ES-I3 (cell line): ENCODE data around the gene CR1L.
"Not testable (repeated sequence)": the region's sequence is repeated elsewhere in the genome, so short reads cannot be mapped to it uniquely, and the experiment has no call there.

Experiments
- H3K36me3 ChIP-seq: 2 replicates; pipeline ENCODE4 v1.6.1; 2013; ENCODE audit warnings: mild to moderate bottlenecking, low read length, control low read depth, moderate library complexity; ENCODE audit not compliant: insufficient read depth
- H3K4me1 ChIP-seq: 2 replicates; pipeline ENCODE4 v1.6.1; 2013; ENCODE audit warnings: mild to moderate bottlenecking, control low read depth, low read length; ENCODE audit not compliant: insufficient read depth
- H3K9ac ChIP-seq: 2 replicates; pipeline ENCODE4 v1.6.1; 2013; ENCODE audit warnings: low read depth, mild to moderate bottlenecking, low read length, moderate library complexity
- H3K9me3 ChIP-seq: 2 replicates; pipeline ENCODE4 v1.6.1; 2013; ENCODE audit warnings: mild to moderate bottlenecking, low read length, moderate library complexity; ENCODE audit not compliant: control insufficient read depth, insufficient read depth

Gene CR1L

GRCh38 chr1:207690551-207690950, 45.6 kb downstream of the CR1L start:
- H3K9me3 ChIP-seq, H3K9ac ChIP-seq, H3K4me1 ChIP-seq, H3K36me3 ChIP-seq: not testable (repeated sequence)

- Histone ChIP-seq H3K9ac (no peak overlapping the region), H3K4me1 (no peaks in the 10 kb centered on the region), H3K36me3 (no peaks in the 10 kb centered on the region), H3K9me3 (no peaks in the 10 kb centered on the region)
Measured at GRCh38 chr1:207691010-207691409, 46.1 kb downstream of the CR1L start.

- no peaks in the 10 kb centered on the region for H3K9me3 ChIP-seq
- H3K9ac ChIP-seq = no peak overlapping the region
- no peaks in the 10 kb centered on the region for H3K36me3 ChIP-seq
- no peaks in the 10 kb centered on the region for H3K4me1 ChIP-seq
Measured at GRCh38 chr1:207691841-207692240, 46.9 kb downstream of the CR1L start.

- not testable (repeated sequence) for H3K9ac ChIP-seq, H3K36me3 ChIP-seq, H3K4me1 ChIP-seq, H3K9me3 ChIP-seq
Measured at GRCh38 chr1:207692291-207692690, 47.4 kb downstream of the CR1L start.

GRCh38 chr1:207695891-207696290, 51.0 kb downstream of the CR1L start:
- Histone ChIP-seq H3K4me1 (peaks cover 3% of the 10 kb centered on the region; the same call in 1 of the 2 replicates), H3K36me3 (no peaks in the 10 kb centered on the region), H3K9ac (no peak overlapping the region), H3K9me3 (no peaks in the 10 kb centered on the region)

- Histone ChIP-seq H3K36me3 (no peaks in the 10 kb centered on the region), H3K4me1 (peaks cover 3% of the 10 kb centered on the region; the same call in 1 of the 2 replicates), H3K9ac (no peak overlapping the region), H3K9me3 (no peaks in the 10 kb centered on the region)
Measured at GRCh38 chr1:207698822-207699483, 54.0 kb downstream of the CR1L start.

GRCh38 chr1:207702317-207702716, 57.4 kb downstream of the CR1L start:
- Histone ChIP-seq H3K9ac (no peak overlapping the region), H3K4me1 (peaks cover 3% of the 10 kb centered on the region; the same call in 1 of the 2 replicates), H3K36me3 (no peaks in the 10 kb centered on the region), H3K9me3 (no peaks in the 10 kb centered on the region)

- Histone ChIP-seq H3K4me1 (peaks cover under 1% of the 10 kb centered on the region; the same call in 1 of the 2 replicates), H3K36me3 (no peaks in the 10 kb centered on the region), H3K9me3 (no peaks in the 10 kb centered on the region), H3K9ac (no peak overlapping the region)
Measured at GRCh38 chr1:207703712-207704111, 58.8 kb downstream of the CR1L start.

- H3K4me1 ChIP-seq, H3K9ac ChIP-seq, H3K36me3 ChIP-seq, H3K9me3 ChIP-seq: not testable (repeated sequence)
Measured at GRCh38 chr1:207708004-207708403, 63.1 kb downstream of the CR1L start.

- no peak overlapping the region for H3K9ac ChIP-seq
- peaks cover 4% of the 10 kb centered on the region for H3K9me3 ChIP-seq
- no peaks in the 10 kb centered on the region for H3K4me1 ChIP-seq
- H3K36me3 ChIP-seq = no peaks in the 10 kb centered on the region
Measured at GRCh38 chr1:207711285-207711684, 66.4 kb downstream of the CR1L start.

GRCh38 chr1:207712701-207713100, 67.8 kb downstream of the CR1L start:
- not testable (repeated sequence) for H3K9me3 ChIP-seq, H3K36me3 ChIP-seq, H3K4me1 ChIP-seq, H3K9ac ChIP-seq

GRCh38 chr1:207713529-207713928, 68.6 kb downstream of the CR1L start:
- Histone ChIP-seq H3K9me3 (peaks cover 4% of the 10 kb centered on the region), H3K36me3 (no peaks in the 10 kb centered on the region), H3K4me1 (no peaks in the 10 kb centered on the region), H3K9ac (no peak overlapping the region)

GRCh38 chr1:207719234-207719633, 74.3 kb downstream of the CR1L start:
- Histone ChIP-seq H3K9ac (no peak overlapping the region), H3K36me3 (no peaks in the 10 kb centered on the region), H3K4me1 (no peaks in the 10 kb centered on the region), H3K9me3 (peaks cover under 1% of the 10 kb centered on the region; the same call in 1 of the 2 replicates)

- H3K9ac ChIP-seq, H3K36me3 ChIP-seq, H3K4me1 ChIP-seq, H3K9me3 ChIP-seq: not testable (repeated sequence)
Measured at GRCh38 chr1:207728200-207728858, 83.4 kb downstream of the CR1L start.

GRCh38 chr1:207737503-207738157, 92.7 kb downstream of the CR1L start:
- not testable (repeated sequence) for H3K9ac ChIP-seq, H3K9me3 ChIP-seq, H3K36me3 ChIP-seq, H3K4me1 ChIP-seq
